Suppressor macrophage treated with lipopolysaccharide for 4 hours (primary cell): ENCODE results near the gene PTPRG.
"Not testable (repeated sequence)": the region's sequence is repeated elsewhere in the genome, so short reads cannot be mapped to it uniquely, and the experiment has no call there.

ENCODE experiments used
- DNase-seq: peaks from one replicate; pipeline ENCODE4 v3.0.0-alpha.2; 2020

PTPRG gene

GRCh38 chr3:61809879-61810278, 248.5 kb downstream of the PTPRG start:
- no peak for DNase-seq

GRCh38 chr3:61810953-61811497, 249.7 kb downstream of the PTPRG start:
- DNase-seq: no peak

GRCh38 chr3:61811652-61812051, 250.3 kb downstream of the PTPRG start:
- no peak for DNase-seq

GRCh38 chr3:61812085-61812484, 250.7 kb downstream of the PTPRG start:
- DNase-seq: no peak

- DNase-seq: no peak
These were observed 251.1 kb downstream of the PTPRG start for GRCh38 chr3:61812517-61812916.

- DNase-seq: no peak
These were observed 252.3 kb downstream of the PTPRG start for GRCh38 chr3:61813636-61814035.

- no peak for DNase-seq
These were observed 253.3 kb downstream of the PTPRG start for GRCh38 chr3:61814674-61815073.

GRCh38 chr3:61816304-61816703, 254.9 kb downstream of the PTPRG start:
- not testable (repeated sequence) for DNase-seq

GRCh38 chr3:61819861-61820260, 258.5 kb downstream of the PTPRG start:
- no peak for DNase-seq

GRCh38 chr3:61820306-61820992, 259.1 kb downstream of the PTPRG start:
- no peak for DNase-seq

- no peak for DNase-seq
These were observed 260.5 kb downstream of the PTPRG start for GRCh38 chr3:61821823-61822251.

GRCh38 chr3:61822588-61822987, 261.2 kb downstream of the PTPRG start:
- DNase-seq: no peak

GRCh38 chr3:61824553-61825135, 263.3 kb downstream of the PTPRG start:
- DNase-seq: no peak

GRCh38 chr3:61826161-61826560, 264.8 kb downstream of the PTPRG start:
- DNase-seq: no peak

- DNase-seq: no peak
These were observed 267.0 kb downstream of the PTPRG start for GRCh38 chr3:61828184-61828874.

- no peak for DNase-seq
These were observed 267.7 kb downstream of the PTPRG start for GRCh38 chr3:61828880-61829721.

- DNase-seq: no peak
These were observed 268.5 kb downstream of the PTPRG start for GRCh38 chr3:61829722-61830350.

GRCh38 chr3:61831973-61832372, 270.6 kb downstream of the PTPRG start:
- DNase-seq: no peak

GRCh38 chr3:61832375-61833229, 271.2 kb downstream of the PTPRG start:
- DNase-seq: no peak

- no peak for DNase-seq
These were observed 277.9 kb downstream of the PTPRG start for GRCh38 chr3:61839256-61839655.

GRCh38 chr3:61841111-61841845, 279.9 kb downstream of the PTPRG start:
- DNase-seq: no peak
